HG02642 (cell line): ENCODE results near the gene NUDT4B.
"Not testable (repeated sequence)": the region's sequence is repeated elsewhere in the genome, so short reads cannot be mapped to it uniquely, and the experiment has no call there.

Experiments
- ATAC-seq: cut with Tn5 transposase; IDR thresholded peaks from one replicate; pipeline ENCODE4 v1.9.1; 2021; ENCODE audit warnings: mild to moderate bottlenecking; ENCODE audit not compliant: unreplicated experiment, poor library complexity

The NUDT4B gene

DNA sequence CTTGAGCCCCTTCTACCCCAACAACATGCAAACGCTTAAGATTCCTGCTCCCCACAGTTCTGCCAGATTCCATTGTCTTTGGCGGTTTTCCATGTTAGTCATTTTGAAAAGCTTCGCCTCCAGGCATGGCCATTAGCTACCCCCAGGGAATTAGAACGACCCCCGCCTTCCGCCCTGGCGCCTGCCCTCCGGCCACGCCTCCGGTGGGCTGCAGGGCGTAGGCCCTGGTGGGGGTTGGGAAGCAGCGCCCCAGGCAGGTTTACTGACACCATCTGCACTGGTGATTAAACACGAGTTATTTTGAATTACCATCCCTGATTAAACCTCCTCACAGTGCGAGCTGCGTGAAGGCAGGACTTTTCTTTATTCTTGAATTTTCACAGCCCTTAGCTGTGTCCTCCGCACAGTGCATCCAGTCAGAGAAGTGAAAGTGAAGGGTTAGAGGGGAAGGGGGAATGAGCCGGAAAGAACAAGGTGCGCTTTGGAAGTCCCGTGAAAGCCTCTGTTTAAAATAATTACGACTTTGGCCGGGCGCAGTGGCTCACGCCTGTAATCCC is 43.0 kb downstream of the NUDT4B start:
- not testable (repeated sequence) for ATAC-seq

GRCh38 chr1:148793762-148794332 is 45.3 kb downstream of the NUDT4B start:
- not testable (repeated sequence) for ATAC-seq
